Measurements from ENCODE around the gene IRF9. TPM values are rescaled to one million over a fixed set of nuclear protein-coding genes. Genes with fewer than 3 reads are reported as not detected.

Gene IRF9
- total RNA-seq, 4 donors from 2014 or later = 55.7 to 106 (median 65.8) TPM

- H3K27me3 ChIP-seq = no peaks in the 10 kb centered on the region
- no peak for DNase-seq (ENCODE audit: low spot score in 2 of 2)
- peaks cover 0 to 92% (median 0%) of the 10 kb centered on the region in 3 donors for H3K36me3 ChIP-seq
These were observed 16.2 kb downstream of the IRF9 start for GRCh38 chr14:24177041-24177825.

GRCh38 chr14:24177891-24178290, 16.8 kb downstream of the IRF9 start:
- H3K27ac ChIP-seq = peak overlapping the region in 2 of 4 donors; percentile 89 to 92
- TF ChIP-seq CTCF (IDR thresholded peaks at IDR 0.05) (no peak), EP300 (IDR thresholded peaks at IDR 0.05) (no peak), POLR2A (IDR thresholded peaks at IDR 0.05) (no peak)

More at GRCh38 chr14:24177041-24177825, 16.2 kb downstream of the IRF9 start:
- Histone ChIP-seq H3K4me3 (no peak overlapping the region), H3K4me1 (peaks cover 0 to 18% (median 6%) of the 10 kb centered on the region in 4 donors), H3K9me3 (no peaks in the 10 kb centered on the region), H3K27ac (peak overlapping the region in 2 of 4 donors; percentile 72 to 92)
- TF ChIP-seq EP300 (IDR thresholded peaks at IDR 0.05) (no peak), POLR2A (IDR thresholded peaks at IDR 0.05) (no peak), CTCF (IDR thresholded peaks at IDR 0.05) (no peak)
- WGBS, 2 donors = 85 to 86% methylated on average over 12 of the region's 12 CpGs

GRCh38 chr14:24178399-24179178, 17.5 kb downstream of the IRF9 start:
- no peak for TF ChIP-seq EP300 (IDR thresholded peaks at IDR 0.05)
- TF ChIP-seq CTCF (IDR thresholded peaks at IDR 0.05) = no peak
- no peak for TF ChIP-seq POLR2A (IDR thresholded peaks at IDR 0.05)
- Histone ChIP-seq H3K36me3 (peaks cover 0 to 100% (median 0%) of the 10 kb centered on the region in 3 donors), H3K27ac (peak overlapping the region in 3 of 4 donors; percentile 67 to 92 (median 89)), H3K4me3 (no peak overlapping the region), H3K27me3 (no peaks in the 10 kb centered on the region), H3K4me1 (peaks cover 0 to 16% (median 4%) of the 10 kb centered on the region in 4 donors), H3K9me3 (no peaks in the 10 kb centered on the region)
- DNase-seq (ENCODE audit: low spot score in 2 of 2) = no peak
- WGBS, 2 donors = 86 to 90% methylated on average over 11 to 12 of the region's 12 CpGs

More at GRCh38 chr14:24177891-24178290, 16.8 kb downstream of the IRF9 start:
- 92% methylated on average over 14 of the region's 14 CpGs for WGBS, 2 donors
- peaks cover 0 to 16% (median 4%) of the 10 kb centered on the region in 4 donors for H3K4me1 ChIP-seq
- H3K9me3 ChIP-seq = no peaks in the 10 kb centered on the region
- no peak for DNase-seq (ENCODE audit: low spot score in 2 of 2)
- peaks cover 0 to 99% (median 0%) of the 10 kb centered on the region in 3 donors for H3K36me3 ChIP-seq
- no peaks in the 10 kb centered on the region for H3K27me3 ChIP-seq
- no peak overlapping the region for H3K4me3 ChIP-seq

DNA sequence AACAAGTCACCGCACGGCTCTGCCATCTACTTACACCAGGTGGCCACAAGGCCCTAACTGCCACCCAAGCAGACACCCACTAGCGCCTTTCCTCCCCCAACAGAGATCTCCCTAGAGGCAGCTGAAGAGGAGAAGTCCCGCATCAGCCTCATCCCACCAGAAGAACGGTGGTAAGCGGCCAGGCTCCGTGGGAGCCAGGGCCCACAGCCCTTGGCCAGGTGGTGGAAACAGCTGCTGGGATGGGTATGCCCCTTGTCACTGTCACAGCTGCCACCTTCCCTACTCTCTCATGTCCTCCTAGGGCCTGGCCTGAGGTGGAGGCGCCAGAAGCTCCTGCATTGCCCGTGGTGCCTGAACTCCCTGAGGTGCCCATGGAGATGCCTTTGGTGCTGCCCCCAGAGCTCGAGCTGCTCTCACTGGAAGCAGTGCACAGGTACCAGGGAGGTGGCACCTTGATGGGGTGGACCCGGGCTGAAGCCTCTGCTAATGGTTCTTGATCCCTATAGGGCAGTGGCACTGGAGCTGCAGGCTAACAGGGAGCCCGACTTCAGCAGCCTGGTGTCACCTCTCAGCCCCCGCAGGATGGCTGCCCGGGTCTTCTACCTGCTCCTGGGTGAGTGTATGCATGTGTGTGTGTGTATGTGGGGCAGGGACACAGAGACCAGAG, 18.4 kb downstream of the IRF9 start:
- 79 to 84% methylated on average over 7 to 14 of the region's 14 CpGs for WGBS, 2 donors
- Histone ChIP-seq H3K4me3 (no peak overlapping the region), H3K27ac (peak overlapping the region; percentile 67 to 92 (median 82)), H3K36me3 (peaks cover 0 to 100% (median 2%) of the 10 kb centered on the region in 3 donors), H3K27me3 (no peaks in the 10 kb centered on the region), H3K4me1 (peaks cover 0 to 16% (median 4%) of the 10 kb centered on the region in 4 donors), H3K9me3 (no peaks in the 10 kb centered on the region)
- TF ChIP-seq EP300 (IDR thresholded peaks at IDR 0.05) (no peak), POLR2A (IDR thresholded peaks at IDR 0.05) (no peak), CTCF (IDR thresholded peaks at IDR 0.05) (no peak)
- DNase-seq (ENCODE audit: low spot score in 2 of 2) = no peak

Data from tibial nerve (tissue), 4 donors.